ENCODE results near the gene FCF1.

DNA sequence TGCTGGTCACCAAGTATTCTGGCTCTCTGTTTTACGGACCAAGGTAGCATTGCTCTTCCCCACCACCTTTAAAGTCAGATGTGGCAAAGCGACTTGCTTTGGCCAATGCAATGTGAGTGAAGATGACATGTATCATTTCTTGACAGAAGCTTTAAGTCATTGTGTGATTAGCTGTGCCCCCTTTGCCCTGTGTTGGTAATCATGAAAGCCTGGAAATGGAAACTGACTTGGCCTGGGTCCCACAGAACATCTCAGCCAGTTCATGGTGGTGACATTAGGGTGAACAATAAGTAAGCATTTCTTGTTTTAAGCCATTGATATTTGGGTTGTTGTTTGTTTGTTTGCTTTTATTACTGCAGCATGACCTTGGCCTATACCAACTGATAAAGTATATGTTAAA, 34.3 kb downstream of the FCF1 start:
- TF ChIP-seq EZH2phosphoT487 (IDR thresholded peaks at IDR 0.05; ENCODE audit: insufficient read depth, low read depth) (no peak), EZH2 (IDR thresholded peaks at IDR 0.05; ENCODE audit: insufficient read depth, poor library complexity, severe bottlenecking) (no peak)
